ENCODE measurements around the gene BCL2L1.
"Not testable (repeated sequence)": the region's sequence is repeated elsewhere in the genome, so short reads cannot be mapped to it uniquely, and the experiment has no call there.

BCL2L1 gene

GRCh38 chr20:31674895-31675827 lies 47.5 kb downstream of the BCL2L1 start:
- no peak for DNase-seq (ENCODE audit: low spot score)

GRCh38 chr20:31673943-31674463 lies 48.7 kb downstream of the BCL2L1 start:
- DNase-seq (ENCODE audit: low spot score) = no peak

DNA sequence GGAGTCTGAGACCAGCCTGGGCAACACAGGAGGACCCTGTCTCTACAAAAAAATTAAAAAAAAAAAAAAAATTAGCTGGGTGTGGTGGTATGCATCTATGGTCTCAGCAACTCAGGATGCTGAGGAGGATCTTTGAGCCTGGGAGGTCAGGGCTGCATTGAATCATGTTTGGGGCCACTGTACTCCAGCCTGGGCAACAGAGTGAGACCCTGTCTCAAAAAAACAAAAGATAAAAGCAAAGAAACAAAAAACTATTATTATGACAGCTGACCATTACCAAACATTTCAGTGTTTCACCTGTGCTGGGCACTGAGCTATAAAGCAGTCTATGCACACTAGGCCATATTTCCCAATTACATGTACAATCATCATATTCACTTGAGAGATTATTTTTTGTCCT lies 49.2 kb downstream of the BCL2L1 start:
- no peak for DNase-seq (ENCODE audit: low spot score)

- DNase-seq (ENCODE audit: low spot score) = no peak
Observed at GRCh38 chr20:31671324-31671723, 51.3 kb downstream of the BCL2L1 start.

GRCh38 chr20:31670371-31671228 lies 52.1 kb downstream of the BCL2L1 start:
- no peak for DNase-seq (ENCODE audit: low spot score)

GRCh38 chr20:31669876-31670275 lies 52.8 kb downstream of the BCL2L1 start:
- DNase-seq (ENCODE audit: low spot score) = no peak

- DNase-seq (ENCODE audit: low spot score) = not testable (repeated sequence)
Observed at GRCh38 chr20:31668944-31669343, 53.7 kb downstream of the BCL2L1 start.

GRCh38 chr20:31667315-31668285 lies 55.1 kb downstream of the BCL2L1 start:
- no peak for DNase-seq (ENCODE audit: low spot score)

DNA sequence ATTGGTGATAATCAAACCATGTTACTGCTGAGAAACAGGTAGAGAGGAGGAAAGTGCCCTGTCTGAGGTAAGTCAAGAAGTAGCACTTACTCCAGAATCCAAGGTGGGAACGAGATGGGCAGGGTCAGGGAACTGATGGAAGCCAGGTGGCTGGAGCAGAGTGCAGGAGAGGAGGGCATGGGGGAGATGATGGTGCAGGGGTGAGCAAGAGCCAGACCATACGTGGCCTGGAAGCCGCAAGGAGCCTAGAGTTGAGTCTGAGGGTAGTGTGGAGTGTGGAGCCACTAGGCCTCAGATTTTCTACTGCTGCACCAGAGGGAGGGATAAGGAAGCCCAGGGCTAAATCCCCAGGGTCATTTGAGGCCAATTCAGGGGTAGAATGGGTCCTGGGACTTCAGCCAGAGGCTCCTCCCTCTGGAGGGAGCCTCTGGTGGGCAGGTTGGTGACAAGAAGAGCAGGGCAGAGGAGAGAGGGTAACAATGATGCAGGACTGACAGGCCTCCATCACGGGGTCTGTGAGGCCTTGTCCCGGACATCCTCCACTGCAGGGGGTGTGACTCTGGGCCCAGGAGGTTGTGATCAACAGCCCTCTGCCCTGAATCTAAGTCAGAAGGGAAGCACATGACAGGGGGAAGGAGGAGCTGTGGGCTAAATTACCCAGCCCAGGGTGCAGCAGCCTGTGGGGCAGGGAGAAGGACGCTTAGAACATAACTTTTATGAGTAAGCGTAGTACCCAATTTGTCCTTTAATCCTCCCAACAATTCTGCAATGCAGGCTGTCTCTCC lies 56.2 kb downstream of the BCL2L1 start:
- DNase-seq (ENCODE audit: low spot score) = peak; percentile 45

DNA sequence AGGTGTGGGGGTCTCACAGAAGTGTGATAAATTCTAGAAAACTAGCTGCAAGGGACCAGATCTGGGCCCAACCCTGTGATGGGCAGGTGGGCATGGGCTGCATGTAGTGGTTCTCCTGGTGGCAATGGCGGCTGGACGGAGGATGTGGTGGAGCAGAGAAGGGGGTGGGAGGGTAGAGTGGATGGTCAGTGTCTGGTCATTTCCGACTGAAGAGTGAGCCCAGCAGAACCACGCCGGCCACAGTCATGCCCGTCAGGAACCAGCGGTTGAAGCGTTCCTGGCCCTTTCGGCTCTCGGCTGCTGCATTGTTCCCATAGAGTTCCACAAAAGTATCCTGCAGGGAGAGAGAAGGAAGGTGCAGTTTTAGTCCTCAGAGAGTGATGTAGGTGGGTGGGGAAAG lies 56.9 kb downstream of the BCL2L1 start:
- DNase-seq (ENCODE audit: low spot score) = no peak

GRCh38 chr20:31664696-31665354 lies 57.8 kb downstream of the BCL2L1 start:
- no peak for DNase-seq (ENCODE audit: low spot score)

GRCh38 chr20:31663838-31664695 lies 58.6 kb downstream of the BCL2L1 start:
- DNase-seq (ENCODE audit: low spot score) = peak; percentile 85

DNA sequence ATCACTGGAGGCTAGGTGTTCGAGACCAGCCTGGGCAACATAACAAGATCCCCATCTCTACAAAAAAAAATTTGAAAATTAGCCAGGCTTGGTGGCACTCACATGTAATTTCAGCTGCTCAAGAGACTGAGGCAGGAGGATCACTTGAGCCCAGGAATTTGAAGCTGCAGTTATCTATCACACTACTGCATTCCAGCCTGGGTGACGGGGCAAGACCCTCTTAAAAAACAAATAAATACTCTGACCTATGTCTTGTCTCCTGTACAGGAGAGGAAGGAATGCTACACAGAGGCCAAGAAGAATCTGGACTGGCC lies 59.2 kb downstream of the BCL2L1 start:
- DNase-seq (ENCODE audit: low spot score) = no peak

- DNase-seq (ENCODE audit: low spot score) = no peak
Observed at GRCh38 chr20:31662372-31662854, 60.3 kb downstream of the BCL2L1 start.

DNA sequence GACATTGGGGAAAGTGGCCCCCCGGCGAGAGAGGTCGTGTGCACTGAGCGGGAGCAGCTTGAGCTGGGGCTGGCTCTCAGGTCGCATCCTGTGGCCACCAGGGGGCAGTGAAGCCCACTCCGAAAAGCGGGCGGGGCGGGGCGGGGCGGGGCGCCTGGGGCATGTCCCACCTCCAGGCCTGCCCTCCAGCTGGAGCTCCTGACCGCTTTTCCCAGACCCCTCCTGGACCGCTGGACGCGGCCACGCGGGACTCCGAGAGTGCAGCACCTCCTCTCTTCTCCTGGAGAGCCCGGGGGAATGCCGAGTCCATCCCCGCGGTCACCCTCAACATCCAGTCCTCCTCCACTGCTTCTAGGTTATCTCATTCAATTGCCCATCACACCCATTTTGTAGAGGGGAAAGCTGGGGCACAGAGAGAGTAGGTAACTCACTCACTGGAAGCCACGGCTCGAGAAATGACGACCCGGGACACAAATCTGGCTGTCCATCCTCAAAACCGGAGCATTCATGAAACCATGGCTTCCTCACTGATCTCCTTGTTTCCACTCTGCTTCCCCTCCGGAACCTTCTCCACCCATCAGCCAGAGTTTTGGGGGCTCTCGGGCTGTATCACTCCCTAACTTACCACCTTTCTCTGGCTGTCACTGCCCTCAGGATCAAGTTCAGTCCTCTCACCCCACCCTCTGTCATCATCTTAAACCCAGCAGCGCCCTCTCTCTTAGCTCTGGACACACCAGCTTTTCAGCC lies 60.9 kb downstream of the BCL2L1 start:
- DNase-seq (ENCODE audit: low spot score) = peak; percentile 91

- DNase-seq (ENCODE audit: low spot score) = no peak
Observed at GRCh38 chr20:31654534-31654933, 68.1 kb downstream of the BCL2L1 start.

- no peak for DNase-seq (ENCODE audit: low spot score)
Observed at GRCh38 chr20:31653561-31653960, 69.1 kb downstream of the BCL2L1 start.

- no peak for DNase-seq (ENCODE audit: low spot score)
Observed at GRCh38 chr20:31652917-31653396, 69.7 kb downstream of the BCL2L1 start.

Measured in HuH-7 (cell line).